Measurements from ENCODE around the gene HMOX1. TPM values are rescaled to one million over a fixed set of nuclear protein-coding genes. Genes with fewer than 3 reads are reported as not detected.

The HMOX1 gene
- total RNA-seq, 1 experiment from 2014 or later: 93.0 TPM

GRCh38 chr22:35346596-35347220, 34.2 kb upstream of the HMOX1 start:
- H3K4me3 Mint-ChIP-seq (ENCODE audit: unreplicated experiment): no peak overlapping the region
- TF ChIP-seq, protein P1, sequence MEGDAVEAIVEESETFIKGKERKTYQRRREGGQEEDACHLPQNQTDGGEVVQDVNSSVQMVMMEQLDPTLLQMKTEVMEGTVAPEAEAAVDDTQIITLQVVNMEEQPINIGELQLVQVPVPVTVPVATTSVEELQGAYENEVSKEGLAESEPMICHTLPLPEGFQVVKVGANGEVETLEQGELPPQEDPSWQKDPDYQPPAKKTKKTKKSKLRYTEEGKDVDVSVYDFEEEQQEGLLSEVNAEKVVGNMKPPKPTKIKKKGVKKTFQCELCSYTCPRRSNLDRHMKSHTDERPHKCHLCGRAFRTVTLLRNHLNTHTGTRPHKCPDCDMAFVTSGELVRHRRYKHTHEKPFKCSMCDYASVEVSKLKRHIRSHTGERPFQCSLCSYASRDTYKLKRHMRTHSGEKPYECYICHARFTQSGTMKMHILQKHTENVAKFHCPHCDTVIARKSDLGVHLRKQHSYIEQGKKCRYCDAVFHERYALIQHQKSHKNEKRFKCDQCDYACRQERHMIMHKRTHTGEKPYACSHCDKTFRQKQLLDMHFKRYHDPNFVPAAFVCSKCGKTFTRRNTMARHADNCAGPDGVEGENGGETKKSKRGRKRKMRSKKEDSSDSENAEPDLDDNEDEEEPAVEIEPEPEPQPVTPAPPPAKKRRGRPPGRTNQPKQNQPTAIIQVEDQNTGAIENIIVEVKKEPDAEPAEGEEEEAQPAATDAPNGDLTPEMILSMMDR (IDR thresholded peaks at IDR 0.05; ENCODE audit: insufficient read depth in 1 of 2, low read depth in 1 of 2, low read length in 1 of 2, severe bottlenecking in 1 of 2, unreplicated experiment in 1 of 2): no peak
- DNase-seq: no peak
- peaks cover 3% of the 10 kb centered on the region; the same call in 1 of the 2 replicates for H3K9me3 ChIP-seq
- peaks cover 6% of the 10 kb centered on the region for H3K36me3 ChIP-seq (ENCODE audit: control insufficient read depth, insufficient read depth, low read length)
- no TSS peak for BruUV-seq (replicated peaks)
- ChIA-PET CTCF (no interaction called here), POLR2A (no interaction called here)
- no peak overlapping the region for H3K27ac Mint-ChIP-seq (ENCODE audit: unreplicated experiment)
- no peaks in the 10 kb centered on the region for H3K27me3 ChIP-seq (replicated peaks; ENCODE audit: control insufficient read depth, insufficient read depth, low read length)
- H3K9me3 Mint-ChIP-seq (ENCODE audit: unreplicated experiment): no peaks in the 10 kb centered on the region
- intact Hi-C loops (cut with micrococcal nuclease; ENCODE audit: unreplicated experiment): no loop called here
- no peaks in the 10 kb centered on the region for H3K4me1 Mint-ChIP-seq (ENCODE audit: low read depth, unreplicated experiment)
- peaks cover 10% of the 10 kb centered on the region for H3K4me1 ChIP-seq
- no peak overlapping the region for H3K4me3 ChIP-seq (ENCODE audit: low read depth, low read length)
- H3K36me3 Mint-ChIP-seq (ENCODE audit: insufficient read depth, unreplicated experiment): peaks cover 27% of the 10 kb centered on the region
- no peaks in the 10 kb centered on the region for H3K27me3 Mint-ChIP-seq (ENCODE audit: insufficient read depth, unreplicated experiment)

DNA sequence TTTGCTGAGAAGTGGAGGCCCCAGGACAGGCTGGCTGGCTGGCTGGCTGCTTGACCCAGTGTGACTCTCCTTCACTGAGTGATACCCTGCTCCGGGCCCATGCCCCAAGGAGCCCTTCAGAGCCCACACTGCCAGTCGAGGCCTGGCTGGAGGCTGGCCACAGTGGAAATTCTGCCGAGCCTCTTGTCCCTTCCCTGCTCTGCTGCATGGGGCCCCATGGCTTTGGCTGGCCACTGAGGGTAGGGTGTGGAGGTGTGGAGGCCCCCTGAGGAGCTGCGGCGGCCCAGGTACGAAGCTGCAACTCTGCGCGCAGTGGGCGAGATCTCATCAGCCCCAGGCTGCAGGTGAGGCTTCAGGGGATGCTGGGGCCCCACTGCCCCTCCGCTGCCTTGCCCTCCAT, 33.4 kb upstream of the HMOX1 start:
- no peak for DNase-seq
- intact Hi-C loops (cut with micrococcal nuclease; ENCODE audit: unreplicated experiment): no loop called here
- Histone ChIP-seq H3K9me3 (peaks cover 3% of the 10 kb centered on the region; the same call in 1 of the 2 replicates), H3K4me1 (peaks cover 10% of the 10 kb centered on the region), H3K4me3 (ENCODE audit: low read depth, low read length) (no peak overlapping the region), H3K36me3 (ENCODE audit: control insufficient read depth, insufficient read depth, low read length) (peaks cover 6% of the 10 kb centered on the region), H3K27me3 (replicated peaks; ENCODE audit: control insufficient read depth, insufficient read depth, low read length) (no peaks in the 10 kb centered on the region)
- TF ChIP-seq, protein P1 (IDR thresholded peaks at IDR 0.05; ENCODE audit: insufficient read depth in 1 of 2, low read depth in 1 of 2, low read length in 1 of 2, severe bottlenecking in 1 of 2, unreplicated experiment in 1 of 2): no peak
- no peaks in the 10 kb centered on the region for H3K9me3 Mint-ChIP-seq (ENCODE audit: unreplicated experiment)
- BruUV-seq (replicated peaks): no TSS peak
- H3K4me3 Mint-ChIP-seq (ENCODE audit: unreplicated experiment): no peak overlapping the region
- no peak overlapping the region for H3K27ac Mint-ChIP-seq (ENCODE audit: unreplicated experiment)
- H3K27me3 Mint-ChIP-seq (ENCODE audit: insufficient read depth, unreplicated experiment): no peaks in the 10 kb centered on the region
- peaks cover 30% of the 10 kb centered on the region for H3K36me3 Mint-ChIP-seq (ENCODE audit: insufficient read depth, unreplicated experiment)
- no peaks in the 10 kb centered on the region for H3K4me1 Mint-ChIP-seq (ENCODE audit: low read depth, unreplicated experiment)
- POLR2A ChIA-PET: no interaction called here
- CTCF ChIA-PET: no interaction called here

GRCh38 chr22:35348026-35348590, 32.8 kb upstream of the HMOX1 start:
- no peak overlapping the region for H3K4me3 ChIP-seq (ENCODE audit: low read depth, low read length)
- H3K27me3 Mint-ChIP-seq (ENCODE audit: insufficient read depth, unreplicated experiment): no peaks in the 10 kb centered on the region
- H3K9me3 ChIP-seq: peaks cover 3% of the 10 kb centered on the region; the same call in 1 of the 2 replicates
- DNase-seq: no peak
- TF ChIP-seq, protein P1 (IDR thresholded peaks at IDR 0.05; ENCODE audit: insufficient read depth in 1 of 2, low read depth in 1 of 2, low read length in 1 of 2, severe bottlenecking in 1 of 2, unreplicated experiment in 1 of 2): no peak
- H3K4me3 Mint-ChIP-seq (ENCODE audit: unreplicated experiment): no peak overlapping the region
- ChIA-PET CTCF (no interaction called here), POLR2A (no interaction called here)
- no peaks in the 10 kb centered on the region for H3K27me3 ChIP-seq (replicated peaks; ENCODE audit: control insufficient read depth, insufficient read depth, low read length)
- peaks cover 4% of the 10 kb centered on the region for H3K36me3 ChIP-seq (ENCODE audit: control insufficient read depth, insufficient read depth, low read length)
- intact Hi-C loops (cut with micrococcal nuclease; ENCODE audit: unreplicated experiment): no loop called here
- H3K4me1 Mint-ChIP-seq (ENCODE audit: low read depth, unreplicated experiment): no peaks in the 10 kb centered on the region
- peaks cover 30% of the 10 kb centered on the region for H3K36me3 Mint-ChIP-seq (ENCODE audit: insufficient read depth, unreplicated experiment)
- no peaks in the 10 kb centered on the region for H3K9me3 Mint-ChIP-seq (ENCODE audit: unreplicated experiment)
- no peak overlapping the region for H3K27ac Mint-ChIP-seq (ENCODE audit: unreplicated experiment)
- peaks cover 10% of the 10 kb centered on the region for H3K4me1 ChIP-seq
- BruUV-seq (replicated peaks): no TSS peak
